NCI-H187 treated with DMSO at 0.1 percent for 48 hours (cell line): ENCODE data around the gene PTPN12.
"Not testable (repeated sequence)": the region's sequence is repeated elsewhere in the genome, so short reads cannot be mapped to it uniquely, and the experiment has no call there.

ENCODE experiments used
- DNase-seq: peaks from one replicate; lab custom pipeline; 2025; lab: John Stamatoyannopoulos, UW

PTPN12 gene

DNA sequence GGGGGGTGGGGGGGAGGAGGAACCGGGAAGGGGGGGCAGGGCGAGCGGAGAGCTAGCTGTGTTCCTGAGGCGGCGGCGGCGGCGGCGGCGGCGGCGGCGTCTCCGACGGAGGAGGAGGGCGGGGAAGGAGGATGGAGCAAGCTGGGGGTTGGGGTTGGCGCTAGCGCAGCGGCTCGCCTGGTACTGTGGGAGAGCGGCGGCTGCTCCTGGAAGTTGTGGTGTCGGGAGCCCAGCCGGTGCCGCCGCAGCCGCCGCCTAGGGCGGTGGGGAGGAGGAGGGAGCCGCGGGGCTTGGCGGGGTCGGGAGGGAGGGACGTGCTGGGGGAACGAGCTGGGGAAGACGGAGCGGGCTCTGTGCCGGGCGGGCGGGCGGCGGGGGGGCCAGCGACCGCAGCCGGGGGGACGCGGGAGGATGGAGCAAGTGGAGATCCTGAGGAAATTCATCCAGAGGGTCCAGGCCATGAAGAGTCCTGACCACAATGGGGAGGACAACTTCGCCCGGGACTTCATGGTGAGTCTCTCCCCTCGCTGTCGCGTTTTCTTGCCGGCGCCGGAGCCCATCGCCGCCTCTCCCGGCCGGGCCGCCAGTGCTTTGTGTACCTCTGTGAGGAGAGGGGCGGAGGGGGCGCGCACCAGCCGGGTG lies at the start of gene PTPN12:
Gene PTPN12, plus strand, starts transcription at position 160 of the 642 bp plus-strand sequence. Its CDS starts 252 bp downstream, at position 412.
- peak; percentile 75 for DNase-seq

DNA sequence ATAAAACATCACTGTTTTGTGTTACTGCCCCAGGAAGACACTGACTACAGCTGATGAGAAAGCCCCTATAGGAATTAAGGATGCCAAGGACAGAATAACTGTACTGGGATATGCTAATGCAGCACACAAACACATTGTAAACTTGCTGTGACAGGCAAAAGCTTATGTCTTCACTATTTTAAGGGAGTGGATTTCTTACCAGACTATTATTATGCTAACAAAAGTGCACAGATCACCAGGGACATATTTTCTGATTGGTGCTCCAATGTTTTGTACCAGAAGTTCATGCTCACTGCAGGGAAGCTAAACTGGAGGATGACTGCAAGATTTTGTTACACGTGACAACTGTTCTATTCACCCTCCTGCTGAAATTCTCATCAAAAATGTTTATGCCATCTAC lies 48.1 kb upstream of the PTPN12 start:
- DNase-seq = no peak

DNA sequence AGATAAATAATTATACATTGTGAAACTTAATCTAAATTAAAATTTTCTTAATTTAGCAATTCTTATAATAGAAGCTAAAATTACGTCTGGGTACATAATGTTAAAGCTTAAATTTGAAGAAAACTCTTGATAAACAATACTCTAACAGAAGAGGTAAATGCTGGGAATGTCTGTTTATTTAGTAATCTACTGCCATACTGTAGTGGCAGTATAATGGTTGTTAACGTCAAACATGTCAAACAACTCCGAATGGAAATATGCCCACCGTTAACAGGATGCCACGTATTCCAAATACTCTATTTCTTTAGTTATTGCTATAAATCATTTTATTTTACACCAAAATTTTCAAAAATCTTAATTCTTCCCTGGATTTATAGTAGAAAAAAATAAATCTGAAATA lies 40.0 kb upstream of the PTPN12 start:
- no peak for DNase-seq

DNA sequence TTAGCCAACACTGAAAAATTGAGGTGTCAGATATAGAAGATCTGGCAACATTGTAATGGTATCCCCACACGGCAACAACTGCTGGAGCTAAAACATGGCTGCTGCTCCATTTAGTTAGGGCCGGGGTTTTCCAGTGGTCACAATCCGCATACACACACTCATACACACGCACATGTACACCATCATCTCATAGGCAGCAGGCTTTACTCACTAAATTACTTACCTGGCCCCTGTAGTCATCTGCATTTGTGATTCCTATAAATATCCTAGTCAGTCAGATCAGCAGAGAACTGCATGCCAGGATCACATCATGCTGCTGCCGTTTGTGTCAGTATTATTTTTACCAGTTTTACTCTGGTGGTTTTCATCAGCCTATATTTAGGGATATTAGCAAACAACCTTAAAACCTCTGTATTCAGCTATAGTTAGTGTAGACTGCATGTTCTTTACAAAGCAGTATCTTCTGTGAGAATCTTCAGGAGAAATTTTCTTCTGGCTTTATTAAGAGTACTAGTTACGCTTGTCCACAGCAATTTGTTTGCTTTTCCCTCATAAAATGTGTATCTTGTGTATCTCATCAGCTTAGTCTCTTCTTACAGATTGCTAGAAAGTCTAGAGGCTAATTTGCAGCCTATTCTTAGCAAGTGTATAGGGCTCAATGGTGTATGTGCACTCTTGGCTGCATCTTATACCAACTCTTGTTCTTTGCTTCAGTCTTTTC lies 38.3 kb upstream of the PTPN12 start:
- no peak for DNase-seq

DNA sequence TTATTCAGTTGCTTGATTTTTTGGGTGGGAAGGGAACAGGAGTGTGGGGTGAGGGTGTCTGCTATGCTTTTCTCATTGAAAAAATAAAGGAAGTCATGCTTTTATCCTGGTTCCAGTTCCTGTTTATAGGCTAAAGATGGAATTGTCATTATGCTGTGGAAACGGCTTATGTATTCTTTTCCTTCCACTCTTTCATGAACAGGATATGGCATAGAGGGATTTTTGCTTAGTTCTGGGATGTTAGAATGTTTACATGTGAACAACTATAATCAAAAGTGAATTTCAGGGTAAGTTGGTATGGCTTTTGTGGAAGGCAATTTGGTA lies 35.9 kb upstream of the PTPN12 start:
- no peak for DNase-seq

DNA sequence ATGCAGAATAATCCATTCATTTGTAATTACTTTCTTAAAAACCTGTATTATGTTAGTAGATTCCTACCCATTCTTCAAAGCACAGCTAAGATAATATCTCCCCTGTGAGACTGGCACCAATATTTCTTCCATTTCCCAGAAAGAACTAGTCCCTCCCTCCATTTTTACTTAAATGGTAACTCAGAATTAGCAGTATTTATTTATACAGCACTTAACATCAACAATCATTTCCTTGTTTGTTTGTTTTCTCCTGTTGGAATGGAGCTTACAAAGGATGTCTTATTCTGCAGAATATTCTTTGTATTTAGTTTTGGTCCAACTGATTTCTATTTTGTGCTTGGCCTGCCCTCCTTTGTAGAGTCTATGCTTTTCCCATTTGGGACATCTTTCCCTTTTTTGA lies 32.1 kb upstream of the PTPN12 start:
- DNase-seq = no peak

DNA sequence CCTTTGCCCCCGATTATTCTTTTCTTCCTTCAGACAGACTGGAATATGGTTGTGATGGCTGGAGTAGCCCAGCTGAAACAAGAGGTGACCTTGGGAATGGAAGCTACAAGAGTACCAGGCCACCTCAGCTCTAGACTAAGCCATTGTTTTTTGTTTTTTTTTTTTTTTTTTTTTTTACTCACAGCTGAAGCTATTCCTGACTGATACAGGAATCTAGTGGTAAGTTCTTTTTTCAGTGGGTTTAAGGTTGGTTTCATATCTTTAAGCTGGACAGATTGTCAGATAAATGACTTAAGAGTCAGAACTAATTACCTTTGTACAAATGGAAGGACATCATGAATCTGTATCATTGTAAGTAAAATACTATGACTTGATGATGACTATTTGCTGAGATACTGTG lies 30.2 kb upstream of the PTPN12 start:
- DNase-seq = no peak

DNA sequence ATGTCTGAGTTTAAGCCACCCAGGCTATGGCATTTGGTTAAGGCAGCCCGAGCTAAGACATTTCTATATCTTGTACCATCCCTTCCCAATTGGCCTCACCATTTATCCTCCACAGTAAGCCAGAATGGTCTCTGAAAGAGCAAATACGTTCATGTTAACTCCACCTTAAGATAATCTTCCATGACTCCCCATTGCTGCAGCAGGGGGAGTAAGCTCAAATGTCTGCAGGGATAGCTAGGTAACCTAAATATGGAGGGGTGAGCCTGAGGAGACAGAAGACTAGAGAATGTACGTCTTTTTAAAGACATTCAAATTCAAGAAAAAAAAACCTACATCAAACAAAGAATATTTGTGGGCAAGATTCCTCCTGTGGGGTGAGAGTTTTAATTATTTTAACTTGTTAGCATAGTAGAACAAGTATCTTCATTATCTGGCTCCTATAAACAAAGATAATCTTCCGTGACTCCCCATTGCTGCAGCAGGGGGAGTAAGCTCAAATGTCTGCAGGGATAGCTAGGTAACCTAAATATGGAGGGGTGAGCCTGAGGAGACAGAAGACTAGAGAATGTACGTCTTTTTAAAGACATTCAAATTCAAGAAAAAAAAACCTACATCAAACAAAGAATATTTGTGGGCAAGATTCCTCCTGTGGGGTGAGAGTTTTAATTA lies 24.0 kb upstream of the PTPN12 start:
- DNase-seq = not testable (repeated sequence)

DNA sequence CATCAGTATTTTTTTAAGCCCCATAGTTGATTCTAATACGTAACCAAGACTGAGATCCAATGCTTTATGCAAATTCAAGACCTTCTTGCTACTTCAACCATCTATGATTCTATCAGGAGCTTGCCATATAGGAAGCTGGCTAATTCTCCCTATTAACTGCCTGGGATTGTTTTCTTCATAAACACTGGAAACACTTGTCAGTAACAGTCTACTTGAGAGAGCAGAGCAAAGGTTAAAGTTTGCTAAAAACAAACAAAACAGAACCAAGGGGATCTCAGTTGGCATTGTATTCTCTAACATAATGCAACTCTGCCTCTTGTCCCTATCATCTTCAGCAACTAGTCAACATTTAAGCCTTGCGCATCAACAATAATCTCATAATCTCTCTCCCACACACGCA lies 21.0 kb upstream of the PTPN12 start:
- DNase-seq = no peak

DNA sequence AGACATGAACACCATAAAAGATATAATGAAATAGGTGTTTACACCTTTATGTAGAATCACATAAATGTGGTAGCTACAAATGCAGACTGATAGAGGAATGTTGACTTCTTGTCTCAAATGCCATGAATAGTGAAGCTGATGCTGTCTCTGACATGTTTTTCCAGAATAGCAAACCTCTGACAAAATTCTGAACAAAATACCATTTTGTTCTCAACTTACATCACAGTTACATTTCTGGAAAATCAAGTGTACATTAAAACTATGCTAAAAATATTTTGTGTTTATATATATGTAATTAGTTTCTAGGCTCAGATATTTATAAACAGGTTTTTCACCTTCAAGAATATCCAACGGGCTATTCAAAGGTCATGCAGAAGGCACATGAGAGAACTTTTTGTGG lies 16.8 kb upstream of the PTPN12 start:
- DNase-seq = no peak

DNA sequence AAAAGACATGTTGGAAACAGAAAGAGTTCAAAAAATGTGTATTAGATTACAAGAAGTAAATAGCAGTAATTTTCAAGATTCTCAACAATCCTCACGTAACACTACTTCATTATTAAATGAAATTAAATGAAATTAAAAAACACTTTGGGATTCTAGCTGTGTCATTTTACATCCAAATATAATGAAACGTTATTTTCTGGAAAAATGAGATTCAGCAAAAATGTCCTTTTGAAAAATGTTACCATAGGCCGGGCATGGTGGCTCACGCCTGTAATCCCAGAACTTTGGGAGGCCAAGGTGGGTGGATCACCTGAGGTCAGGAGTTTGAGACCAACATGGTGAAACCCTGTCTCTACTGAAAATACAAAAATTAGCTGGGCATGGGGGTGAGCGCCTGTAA lies 15.6 kb upstream of the PTPN12 start:
- not testable (repeated sequence) for DNase-seq

DNA sequence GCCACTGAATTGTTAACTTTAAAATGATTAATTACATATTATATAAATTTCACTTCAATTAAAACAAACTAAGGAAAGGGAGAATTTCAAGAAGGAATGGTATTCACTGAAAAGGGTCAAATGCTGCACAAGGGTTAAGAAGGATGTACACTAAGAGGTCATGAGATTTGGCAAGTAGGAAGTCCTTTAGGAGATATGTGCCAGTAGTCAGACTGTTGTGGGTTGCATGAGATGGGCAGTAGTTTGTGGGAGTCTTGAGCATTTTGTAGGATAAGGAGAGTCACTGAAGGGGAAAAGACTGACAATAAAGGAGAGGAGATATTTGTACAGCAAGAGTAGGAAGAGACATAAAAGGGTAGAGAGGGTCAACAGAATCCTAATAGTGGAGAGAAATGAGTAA lies 12.4 kb upstream of the PTPN12 start:
- no peak for DNase-seq

DNA sequence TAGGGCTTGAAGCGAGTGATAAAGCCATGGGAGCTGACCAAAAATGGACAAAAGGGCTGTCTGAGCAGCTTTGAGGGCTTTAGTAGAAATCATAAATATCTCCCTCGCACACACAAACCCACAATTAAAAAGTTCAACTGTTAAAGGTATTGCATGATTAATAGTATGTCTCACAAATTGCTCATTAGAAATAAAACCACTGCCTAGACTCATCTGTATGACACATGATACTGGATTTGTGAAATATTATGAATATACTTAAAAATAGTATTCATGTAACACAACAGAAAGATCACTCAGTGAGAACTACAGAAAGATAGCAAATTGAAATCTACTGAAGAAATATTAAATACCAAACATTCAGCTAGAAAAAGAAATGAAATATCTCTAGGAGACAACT lies 11.9 kb upstream of the PTPN12 start:
- no peak for DNase-seq

DNA sequence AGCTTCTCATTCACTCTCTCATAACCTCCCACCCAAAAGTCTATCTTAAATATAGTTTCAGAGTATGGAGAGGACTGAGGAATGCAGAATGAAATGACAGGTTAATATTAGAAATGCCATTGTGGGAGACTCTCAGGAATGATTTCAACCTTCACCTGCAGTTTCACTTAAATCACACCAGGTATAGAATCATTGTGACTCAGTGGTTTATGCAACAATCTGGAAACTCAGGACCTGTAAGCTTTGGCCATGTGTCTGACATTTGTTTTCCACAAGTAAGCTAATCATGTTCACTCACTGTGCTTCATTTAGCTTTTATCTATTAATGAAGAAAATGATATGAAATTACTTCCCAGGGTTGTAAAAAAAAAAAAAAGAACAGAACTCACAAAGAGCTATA lies 8.7 kb upstream of the PTPN12 start:
- no peak for DNase-seq

DNA sequence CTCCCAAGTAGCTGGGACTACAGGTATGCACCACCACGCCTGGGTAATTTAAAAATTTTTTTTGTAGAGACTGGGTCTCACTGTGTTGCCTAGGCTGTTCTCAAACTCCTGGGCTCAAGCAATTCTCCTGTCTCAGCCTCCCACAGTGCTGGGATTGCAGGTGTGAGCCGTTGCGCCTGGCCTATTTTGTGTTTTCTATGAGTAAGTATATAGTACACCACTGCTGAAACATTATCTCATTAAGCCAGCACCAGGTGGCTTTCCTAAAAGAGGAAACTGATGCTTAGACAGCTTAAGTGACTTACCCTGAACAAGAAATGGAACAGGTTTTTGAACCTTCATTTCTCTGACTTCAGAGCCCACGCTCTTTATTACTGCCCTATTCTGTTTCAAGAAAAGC lies 7.8 kb upstream of the PTPN12 start:
- no peak for DNase-seq

DNA sequence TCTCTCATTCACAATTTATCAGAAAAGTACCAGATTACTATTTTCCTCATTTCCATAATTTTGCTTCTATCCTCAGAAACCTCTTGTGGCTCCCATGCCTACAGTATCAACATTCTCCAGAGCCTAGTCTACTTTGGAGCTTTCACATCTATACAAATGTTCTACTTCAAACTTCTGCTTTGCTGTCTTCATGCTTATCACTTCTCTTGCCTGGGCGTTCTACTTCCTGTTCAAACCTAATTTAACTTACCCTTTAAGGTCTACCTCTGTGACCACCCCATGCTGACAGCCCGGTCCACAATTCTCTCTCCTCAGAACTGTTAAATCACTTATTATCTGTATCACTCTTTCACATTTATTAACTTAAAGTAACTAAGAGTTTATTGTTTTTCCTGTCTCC lies 6.1 kb upstream of the PTPN12 start:
- DNase-seq = no peak

DNA sequence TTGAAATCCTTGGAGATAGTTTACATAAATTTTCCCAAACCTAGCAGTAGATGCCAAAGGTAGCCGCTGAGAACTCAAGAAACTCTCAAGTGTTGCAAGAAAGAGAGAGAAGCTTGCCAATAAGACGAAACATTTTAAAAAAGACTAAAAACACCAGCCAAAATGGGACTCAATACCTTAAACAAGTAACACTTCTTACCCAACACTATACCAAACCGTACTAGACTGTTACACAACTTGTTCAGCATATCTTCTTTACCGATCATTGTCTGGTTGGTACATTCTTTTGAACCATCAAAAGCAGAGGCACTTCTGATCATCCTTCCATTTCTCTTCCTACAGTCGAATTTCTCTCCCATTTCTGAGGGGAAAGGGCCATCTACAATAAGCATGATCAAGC lies 4.8 kb upstream of the PTPN12 start:
- no peak for DNase-seq

DNA sequence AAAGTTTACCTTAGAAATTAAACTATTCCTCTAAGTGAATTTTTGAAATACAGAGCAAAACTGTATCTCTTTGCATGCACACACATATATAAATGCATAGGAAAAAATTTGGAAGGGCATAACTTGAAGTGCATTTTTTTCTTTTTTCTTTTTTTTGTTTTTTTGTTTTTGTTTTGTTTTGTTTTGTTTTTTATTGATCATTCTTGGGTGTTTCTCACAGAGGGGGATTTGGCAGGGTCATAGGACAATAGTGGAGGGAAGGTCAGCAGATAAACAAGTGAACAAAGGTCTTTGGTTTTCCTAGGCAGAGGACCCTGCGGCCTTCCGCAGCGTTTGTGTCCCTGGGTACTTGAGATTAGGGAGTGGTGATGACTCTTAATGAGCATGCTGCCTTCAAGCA lies 4.4 kb upstream of the PTPN12 start:
- DNase-seq = not testable (repeated sequence)

DNA sequence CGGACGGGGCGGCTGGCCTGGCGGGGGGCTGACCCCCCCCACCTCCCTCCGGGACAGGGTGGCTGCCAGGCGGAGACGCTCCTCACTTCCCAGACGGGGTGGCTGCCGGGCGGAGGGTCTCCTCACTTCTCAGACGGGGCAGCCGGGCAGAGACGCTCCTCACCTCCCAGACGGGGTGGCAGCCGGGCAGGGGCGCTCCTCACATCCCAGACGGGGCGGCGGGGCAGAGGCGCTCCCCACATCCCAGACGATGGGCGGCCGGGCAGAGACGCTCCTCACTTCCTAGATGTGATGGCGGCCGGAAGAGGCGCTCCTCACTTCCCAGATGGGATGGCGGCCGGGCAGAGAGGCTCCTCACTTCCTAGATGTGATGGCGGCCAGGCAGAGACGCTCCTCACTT lies 3.0 kb upstream of the PTPN12 start:
- DNase-seq = not testable (repeated sequence)

DNA sequence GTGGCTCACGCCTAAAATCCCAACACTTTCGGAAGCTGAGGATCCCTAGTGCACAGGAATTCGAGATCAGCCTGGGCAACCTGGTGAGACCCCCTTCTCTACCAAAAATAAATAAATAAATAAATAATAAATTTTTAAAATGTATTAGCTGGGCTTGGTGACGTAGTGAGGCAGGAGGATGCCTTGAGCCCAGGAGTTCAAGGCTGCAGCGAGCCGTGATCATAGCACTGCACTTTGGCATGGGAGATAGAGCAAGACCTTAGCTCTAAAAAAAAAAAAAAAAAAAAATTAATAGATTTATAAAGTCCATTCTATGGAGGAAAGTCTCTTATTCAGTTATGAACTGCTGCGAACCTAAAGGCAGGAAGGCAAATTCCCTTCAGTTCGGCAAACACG lies 1.1 kb upstream of the PTPN12 start:
- no peak for DNase-seq

DNA sequence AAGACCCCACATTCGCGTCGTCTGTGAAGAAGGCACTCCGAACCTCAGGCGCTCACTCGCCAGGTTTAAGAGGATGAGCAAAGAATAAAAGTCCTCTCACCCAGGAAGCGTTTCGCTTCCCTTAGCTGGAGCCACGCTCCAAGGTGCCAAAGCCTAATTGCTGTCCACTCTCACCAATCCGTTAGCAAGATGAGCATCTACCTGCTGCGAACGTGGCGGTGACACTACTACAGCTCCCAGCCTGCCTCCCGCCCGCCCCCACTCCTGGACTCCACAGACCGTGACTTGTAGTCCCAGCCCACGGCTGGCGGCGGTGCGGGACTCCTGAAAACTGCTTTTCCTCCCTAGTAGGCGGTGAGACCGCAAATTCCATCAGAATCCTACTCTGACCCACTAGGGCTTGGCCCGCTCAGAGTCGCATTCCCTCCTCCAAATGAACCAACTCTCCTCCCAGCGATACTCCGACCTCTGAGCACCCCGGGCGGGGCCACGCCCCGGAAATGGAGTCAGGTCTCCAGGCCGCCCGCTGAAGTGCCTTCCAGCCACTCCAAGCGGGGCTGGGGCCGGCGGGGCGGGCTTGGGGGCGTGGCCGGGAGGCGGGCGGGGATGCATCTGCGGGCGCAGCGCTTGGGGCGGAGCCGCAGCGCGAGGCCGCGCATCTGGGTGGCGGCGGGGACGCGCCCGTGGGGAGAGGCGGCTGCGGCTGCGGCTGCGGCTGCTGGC lies 521 bp upstream of the PTPN12 start:
- peak; percentile 74 for DNase-seq

DNA sequence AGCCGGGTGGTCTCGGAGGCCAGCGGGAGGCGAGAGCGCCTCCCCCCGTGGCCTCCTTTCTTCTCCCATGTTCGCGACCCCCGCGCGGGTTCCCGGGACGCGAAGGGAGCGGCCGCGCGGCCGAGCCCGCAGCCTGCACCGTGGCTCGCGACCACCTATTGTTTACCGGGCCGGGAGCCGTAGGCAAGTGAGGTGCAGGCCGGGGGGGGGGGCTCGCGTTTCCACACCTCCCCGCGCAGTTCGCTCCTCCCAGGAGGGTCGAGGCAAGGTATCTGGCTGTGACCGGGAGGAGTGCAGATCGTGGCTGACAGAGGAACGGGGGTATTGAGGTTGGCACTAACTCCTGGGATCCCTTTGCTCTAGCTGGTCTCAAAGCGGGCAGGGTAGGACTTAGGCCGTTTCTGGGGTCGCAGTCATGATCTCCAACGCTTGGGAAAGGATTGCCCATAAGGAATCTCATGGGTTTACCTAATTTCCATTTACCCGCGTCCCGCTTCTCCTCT lies 734 bp downstream of the PTPN12 start:
- DNase-seq = no peak
